ENCODE results near the gene GTF3C1. TPM values are rescaled to one million over a fixed set of nuclear protein-coding genes. Genes with fewer than 3 reads are reported as not detected.
"Not testable (repeated sequence)": the region's sequence is repeated elsewhere in the genome, so short reads cannot be mapped to it uniquely, and the experiment has no call there.

The GTF3C1 gene
- total RNA-seq, 1 donor from 2014 or later: 52.7 TPM

GRCh38 chr16:27448532-27449433 is 100.9 kb downstream of the GTF3C1 start:
- intact Hi-C loops (cut with micrococcal nuclease): no loop called here

GRCh38 chr16:27447301-27447700 is 102.4 kb downstream of the GTF3C1 start:
- intact Hi-C loops (cut with micrococcal nuclease): no loop called here

DNA sequence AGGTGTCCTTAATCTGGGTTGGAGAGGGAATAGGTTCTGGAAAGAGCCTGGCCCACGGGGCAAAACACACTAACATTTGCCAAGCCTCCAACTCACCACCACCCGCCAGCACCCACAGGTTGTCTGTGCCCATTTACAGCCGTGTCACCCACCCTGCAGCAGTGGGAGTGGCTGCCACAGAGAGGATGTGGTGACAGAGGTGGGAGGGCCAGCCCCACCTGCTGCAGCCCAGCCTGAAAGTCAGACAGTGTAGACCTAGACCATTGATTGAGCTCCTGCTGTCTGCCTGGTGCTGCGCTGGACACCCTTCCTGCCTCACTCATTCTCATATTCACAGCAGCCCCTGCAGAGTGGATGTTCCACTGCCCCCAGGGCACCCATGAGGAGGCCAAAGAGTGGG is 103.0 kb downstream of the GTF3C1 start:
- intact Hi-C loops (cut with micrococcal nuclease): loop anchor here (1.0 kb wide), 1 partner anchor 44 kb away; the partner anchor contains the start of gene IL21R

- intact Hi-C loops (cut with micrococcal nuclease): loop anchor here (1.0 kb wide), 1 partner anchor 43 kb away; the partner anchor contains the start of gene IL21R
Observed at GRCh38 chr16:27445502-27446175, 104.1 kb downstream of the GTF3C1 start.

GRCh38 chr16:27444470-27444869 is 105.2 kb downstream of the GTF3C1 start:
- intact Hi-C loops (cut with micrococcal nuclease): no loop called here

- intact Hi-C loops (cut with micrococcal nuclease): no loop called here
Observed at GRCh38 chr16:27444015-27444414, 105.7 kb downstream of the GTF3C1 start.

DNA sequence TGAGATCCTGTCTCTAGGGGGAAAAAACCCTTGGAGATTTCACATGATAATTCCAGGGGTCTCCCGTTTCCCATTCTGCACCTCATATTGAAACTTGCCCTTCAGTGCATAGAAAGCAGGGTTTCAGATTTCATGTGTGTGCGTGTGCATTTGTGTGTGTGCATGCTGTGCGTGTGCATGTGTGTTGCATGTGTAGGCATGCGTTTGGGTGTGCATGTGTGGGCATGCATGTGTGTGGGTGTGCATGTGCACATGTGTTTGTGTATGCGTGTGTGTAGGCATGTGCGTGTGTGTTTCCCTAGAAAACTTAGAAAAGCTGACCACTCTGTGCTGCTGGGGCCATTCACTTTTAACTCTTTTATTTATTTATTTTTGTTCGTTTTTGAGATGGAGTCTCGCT is 107.7 kb downstream of the GTF3C1 start:
- intact Hi-C loops (cut with micrococcal nuclease): no loop called here

- intact Hi-C loops (cut with micrococcal nuclease): no loop called here
Observed at GRCh38 chr16:27441276-27441675, 108.4 kb downstream of the GTF3C1 start.

DNA sequence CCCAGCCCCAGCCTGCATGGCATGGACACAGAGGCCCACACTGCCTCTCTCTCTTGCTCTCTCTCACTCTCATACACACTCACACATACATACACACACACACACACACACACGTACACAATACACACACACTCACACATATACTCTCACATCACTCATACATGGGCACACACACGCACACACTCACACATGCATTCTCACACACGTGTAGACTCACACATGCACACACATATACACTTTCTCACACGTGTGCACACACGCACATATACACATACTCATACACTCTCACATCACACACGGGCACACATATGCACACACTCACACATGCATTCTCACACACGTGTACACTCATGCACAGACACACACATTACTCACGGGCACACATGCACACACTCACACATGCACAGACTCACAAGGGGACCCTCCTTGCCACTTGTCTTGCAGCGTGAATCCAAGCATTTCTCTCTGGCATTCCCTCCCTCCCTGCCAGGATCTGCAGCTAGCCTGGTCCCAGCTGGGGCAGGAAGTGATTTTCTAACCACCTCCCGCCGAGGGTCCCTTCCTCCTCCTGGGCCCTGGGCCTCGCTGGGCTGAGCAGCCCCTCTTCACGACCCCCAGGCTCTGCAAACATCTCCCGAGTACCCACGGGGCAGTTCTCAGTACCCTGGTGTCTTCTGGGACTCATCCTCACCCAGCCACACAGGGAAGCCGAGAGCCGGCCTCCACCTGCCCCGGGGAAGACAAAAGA is 110.3 kb downstream of the GTF3C1 start:
- intact Hi-C loops (cut with micrococcal nuclease): no loop called here

- intact Hi-C loops (cut with micrococcal nuclease): no loop called here
Observed at GRCh38 chr16:27437946-27438345, 111.8 kb downstream of the GTF3C1 start.

- intact Hi-C loops (cut with micrococcal nuclease): no loop called here
Observed at GRCh38 chr16:27436921-27437650, 112.6 kb downstream of the GTF3C1 start.

- intact Hi-C loops (cut with micrococcal nuclease): no loop called here
Observed at GRCh38 chr16:27436065-27436464, 113.6 kb downstream of the GTF3C1 start.

DNA sequence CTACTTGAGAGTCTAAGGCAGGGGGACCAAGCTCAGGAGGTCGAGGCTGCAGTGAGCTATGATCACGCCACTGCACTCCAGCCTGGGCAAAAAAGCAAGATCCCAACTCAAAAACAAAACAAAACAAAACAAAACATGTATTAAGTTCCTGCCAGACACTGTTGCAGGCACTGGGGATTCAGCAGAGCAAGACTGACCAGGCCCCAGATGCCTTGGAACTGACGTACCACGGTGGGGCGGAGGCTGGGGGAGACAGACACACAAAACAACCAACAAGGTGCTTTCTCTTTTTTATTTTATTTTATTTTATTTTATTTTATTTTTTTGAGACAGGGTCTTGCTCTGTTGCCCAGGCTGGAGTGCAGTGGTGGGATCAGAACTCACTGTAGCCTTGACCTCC is 114.6 kb downstream of the GTF3C1 start:
- intact Hi-C loops (cut with micrococcal nuclease): not testable (repeated sequence)

DNA sequence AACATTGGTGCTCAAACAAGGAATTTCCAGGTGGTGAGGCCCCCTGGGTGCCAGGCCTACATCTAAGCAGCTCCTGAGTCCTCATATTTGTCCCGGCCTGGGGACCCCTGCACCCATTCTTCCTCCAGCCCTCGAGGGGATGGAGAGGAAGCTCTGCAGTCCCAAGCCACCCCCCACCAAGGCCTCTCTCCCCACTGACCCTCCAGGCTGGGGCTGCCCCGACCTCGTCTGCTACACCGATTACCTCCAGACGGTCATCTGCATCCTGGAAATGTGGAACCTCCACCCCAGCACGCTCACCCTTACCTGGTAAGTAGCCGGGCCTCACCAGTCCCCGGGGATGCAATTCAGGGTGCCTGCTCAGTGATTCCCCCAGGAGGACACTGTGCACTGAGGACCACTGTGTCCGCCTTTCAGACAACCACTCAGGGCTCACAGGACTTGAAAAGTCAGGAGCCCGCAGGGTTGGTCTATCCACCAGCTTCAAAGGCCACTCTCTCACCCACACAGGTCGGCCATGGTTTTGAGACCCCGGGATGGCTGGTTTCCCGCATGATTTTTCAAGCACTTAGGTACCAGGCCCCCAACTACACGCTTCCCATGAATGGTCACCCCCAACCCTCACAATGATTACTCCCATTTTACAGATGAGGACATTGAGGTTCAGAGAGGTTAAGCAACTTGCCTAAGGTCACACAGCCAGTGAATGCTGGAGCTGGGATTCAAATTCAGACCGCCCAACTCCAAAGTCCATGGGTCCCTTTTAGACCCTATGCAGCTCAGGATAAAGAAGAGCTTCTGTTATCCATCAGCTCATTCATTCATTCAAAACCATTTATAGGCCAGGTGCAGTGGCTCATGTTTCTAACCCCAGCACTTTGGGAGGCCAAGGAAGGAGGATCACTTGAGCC is 115.3 kb downstream of the GTF3C1 start:
- intact Hi-C loops (cut with micrococcal nuclease): no loop called here

- intact Hi-C loops (cut with micrococcal nuclease): no loop called here
Observed at GRCh38 chr16:27433636-27434035, 116.1 kb downstream of the GTF3C1 start.

DNA sequence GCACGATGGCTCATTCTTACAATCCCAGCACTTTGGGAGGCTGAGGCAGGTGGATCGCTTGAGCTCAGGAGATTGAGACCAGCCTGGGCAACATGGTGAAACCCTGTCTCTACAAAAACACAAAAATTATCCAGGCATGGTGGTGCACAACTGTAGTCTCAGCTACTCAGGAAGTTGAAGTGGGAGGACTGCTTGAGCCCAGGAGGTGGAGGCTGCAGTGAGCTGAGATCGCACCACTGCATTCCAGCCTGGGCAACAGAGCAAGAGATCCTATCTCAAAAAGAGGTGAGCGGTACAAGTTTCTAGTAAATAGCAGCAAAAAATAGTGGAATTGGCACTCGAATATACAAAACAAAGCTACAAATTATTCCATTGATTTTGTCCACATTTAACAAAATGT is 116.5 kb downstream of the GTF3C1 start:
- intact Hi-C loops (cut with micrococcal nuclease): not testable (repeated sequence)

GRCh38 chr16:27432558-27432957 is 117.2 kb downstream of the GTF3C1 start:
- intact Hi-C loops (cut with micrococcal nuclease): no loop called here

- intact Hi-C loops (cut with micrococcal nuclease): no loop called here
Observed at GRCh38 chr16:27431773-27432532, 117.8 kb downstream of the GTF3C1 start.

DNA sequence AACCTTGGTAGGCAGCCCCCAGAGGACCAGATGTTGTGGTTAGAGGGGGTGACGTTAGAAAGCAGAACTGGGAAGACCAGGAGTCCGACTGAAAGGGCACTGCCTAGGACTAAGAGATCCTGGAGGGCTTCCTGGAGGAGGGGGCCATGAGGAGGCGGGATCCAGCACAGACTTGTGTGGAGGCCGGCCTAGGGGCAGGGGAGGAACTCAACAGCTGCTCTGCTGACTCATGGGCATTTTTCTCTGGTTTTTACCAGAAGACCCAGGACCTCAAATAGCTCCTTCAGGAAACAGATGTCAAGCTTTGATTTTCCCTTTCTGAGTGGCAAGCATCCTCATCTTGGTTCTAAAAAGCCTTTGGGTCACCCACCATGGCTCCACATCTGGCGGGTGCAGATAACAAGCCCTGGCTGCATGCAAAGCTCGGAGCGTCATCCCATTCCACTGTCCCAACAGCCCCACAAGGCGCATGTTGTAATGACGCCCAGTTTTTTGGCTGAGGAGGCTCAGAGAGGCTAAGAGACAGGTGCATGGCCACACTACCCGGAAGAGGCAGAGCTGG is 118.7 kb downstream of the GTF3C1 start:
- intact Hi-C loops (cut with micrococcal nuclease): no loop called here

Data from T-helper 2 cell treated with Interferon-gamma antibody and Interleukin-4, amounts not matched to agents 100 ng/mL and 5 ng/mL, for 36 hours (primary cell).